Activated CD4-positive, CD25-positive, alpha-beta regulatory T cell treated with anti-CD3 and anti-CD28 coated beads, Interleukin-2, amount 50 U/mL, for 72 hours (primary cell): ENCODE data around the gene IFI16.
A peak's percentile ranks its signal among the peaks of the same experiment; 100 is the strongest.
"Not testable (repeated sequence)": the region's sequence is repeated elsewhere in the genome, so short reads cannot be mapped to it uniquely, and the experiment has no call there.

Source experiments
- DNase-seq: peaks from one replicate; pipeline ENCODE4 v3.0.0; 2021

Gene IFI16

DNA sequence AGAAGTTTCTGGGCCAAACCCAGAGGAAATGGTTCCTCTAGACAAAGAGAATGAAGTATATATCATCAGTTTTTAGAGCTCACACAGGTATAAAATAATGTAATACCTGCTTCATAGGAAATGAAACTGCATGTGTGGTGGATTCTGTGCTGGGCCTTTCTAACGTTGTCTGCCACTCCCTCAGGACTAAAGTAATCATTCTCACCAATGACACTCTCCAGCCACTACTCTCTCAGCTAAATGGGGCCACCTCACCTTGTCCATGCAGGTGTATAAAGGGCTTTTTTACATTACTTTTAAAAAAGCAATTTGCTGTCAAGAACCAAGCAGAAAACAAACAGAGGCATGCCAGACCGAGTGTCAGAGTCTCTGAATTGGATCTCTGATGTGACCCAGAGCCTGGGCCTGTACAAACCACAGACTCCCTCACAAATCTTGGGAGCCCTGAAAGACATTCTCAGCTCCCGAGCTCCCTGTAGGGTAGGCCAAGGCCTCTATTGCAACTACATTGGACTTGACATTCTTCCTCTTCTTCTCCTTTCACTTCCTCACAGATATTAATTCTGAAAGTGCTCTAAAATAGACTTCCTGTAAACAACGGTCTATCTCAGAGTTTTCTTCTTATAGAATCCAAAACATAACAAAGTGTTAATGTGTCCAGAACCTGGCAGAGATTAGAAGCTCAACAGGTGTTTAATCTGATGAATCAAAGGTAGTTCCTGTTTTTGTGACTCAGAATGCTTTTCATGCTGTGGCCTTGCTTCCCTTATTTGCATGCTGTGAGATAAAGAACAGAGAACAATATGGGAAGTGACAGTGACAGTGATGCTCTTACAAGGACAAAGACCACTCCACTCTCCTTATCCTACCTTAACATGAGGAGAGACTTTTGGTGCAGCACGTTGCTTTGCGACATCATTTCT is 58.3 kb downstream of the IFI16 start:
- no peak for DNase-seq

DNA sequence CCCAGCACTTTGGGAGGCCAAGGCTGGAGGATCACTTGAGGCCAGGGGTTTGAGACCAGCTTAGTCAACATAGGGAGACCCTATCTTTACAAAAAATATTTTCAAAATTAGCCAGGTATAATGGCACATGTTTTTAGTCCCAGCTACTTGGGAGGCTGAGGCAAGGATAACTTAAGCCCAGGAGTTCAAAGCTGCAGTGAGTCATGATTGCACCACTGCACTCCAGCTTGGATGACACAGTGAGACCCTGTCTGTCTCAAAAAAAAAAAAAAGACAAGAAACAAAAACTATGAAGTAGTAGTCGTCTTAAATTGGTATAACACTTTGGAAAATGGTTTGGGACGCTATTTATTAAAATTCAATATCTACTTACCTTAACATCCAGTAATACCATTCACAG is 59.2 kb downstream of the IFI16 start:
- DNase-seq: no peak

DNA sequence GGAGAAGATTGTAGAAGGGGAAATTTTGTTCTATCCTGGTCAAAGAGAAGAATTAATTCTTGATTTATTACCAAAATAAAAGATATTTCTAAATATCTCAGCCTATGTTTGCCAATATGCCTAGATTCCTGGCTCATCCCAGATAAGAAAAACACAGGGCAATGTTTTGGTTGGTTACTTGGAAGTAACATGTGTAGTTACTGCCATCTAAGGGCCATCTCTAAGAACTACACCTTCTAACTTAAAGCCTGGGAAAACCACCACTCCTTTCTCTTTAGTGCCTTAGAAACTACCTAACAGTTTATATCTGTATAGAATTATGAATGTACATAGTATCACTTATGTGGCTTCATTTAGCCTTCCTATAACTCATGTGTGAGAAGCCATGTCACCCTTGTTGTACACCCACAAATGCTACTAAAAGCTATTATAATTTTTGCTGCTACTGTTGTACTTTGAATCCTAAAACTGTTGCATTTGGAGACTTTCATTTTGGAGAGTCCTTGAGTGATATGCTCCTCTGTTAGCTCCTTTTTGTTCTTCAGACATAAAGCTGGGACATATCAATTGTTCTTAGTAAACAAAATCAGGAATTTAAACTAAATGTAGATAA is 62.4 kb downstream of the IFI16 start:
- no peak for DNase-seq

DNA sequence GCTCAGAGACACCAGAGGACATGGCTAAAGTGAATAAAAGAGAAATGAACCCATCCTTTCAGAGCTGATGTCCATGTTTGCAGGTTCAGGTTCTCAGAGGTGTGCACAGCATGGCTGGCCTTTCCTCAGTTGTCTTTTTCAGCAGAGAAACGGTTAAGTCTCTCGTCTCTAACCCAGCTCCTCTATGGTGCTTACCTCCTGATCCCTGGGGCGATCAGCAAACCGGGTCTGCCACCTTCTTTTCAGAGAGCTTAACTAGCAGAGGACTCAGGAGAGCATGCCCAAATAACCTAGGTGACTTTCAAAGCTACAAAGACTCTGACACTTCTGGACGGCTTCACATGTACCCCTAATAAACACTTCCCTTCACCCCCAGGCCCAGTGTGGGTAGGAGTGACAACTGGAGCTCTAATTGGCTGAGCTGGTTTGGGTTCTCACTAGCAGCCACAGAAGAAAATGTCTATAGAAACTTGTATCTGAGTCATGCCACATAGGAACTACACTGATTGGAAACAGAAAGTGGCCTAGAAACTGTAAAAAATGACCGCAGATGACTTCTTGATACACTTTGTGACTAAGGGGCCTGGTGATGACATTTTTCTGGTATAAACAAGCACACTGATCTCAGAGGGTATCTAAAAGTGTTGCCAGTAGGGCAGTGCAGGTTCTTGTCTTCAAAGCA is 66.9 kb downstream of the IFI16 start, which contains the start of gene AIM2:
TSS of gene AIM2 (minus strand) at position 329 of the 682 bp plus-strand sequence. CDS start 3,267 bp downstream, outside the sequence.
- DNase-seq: peak; percentile 51

DNA sequence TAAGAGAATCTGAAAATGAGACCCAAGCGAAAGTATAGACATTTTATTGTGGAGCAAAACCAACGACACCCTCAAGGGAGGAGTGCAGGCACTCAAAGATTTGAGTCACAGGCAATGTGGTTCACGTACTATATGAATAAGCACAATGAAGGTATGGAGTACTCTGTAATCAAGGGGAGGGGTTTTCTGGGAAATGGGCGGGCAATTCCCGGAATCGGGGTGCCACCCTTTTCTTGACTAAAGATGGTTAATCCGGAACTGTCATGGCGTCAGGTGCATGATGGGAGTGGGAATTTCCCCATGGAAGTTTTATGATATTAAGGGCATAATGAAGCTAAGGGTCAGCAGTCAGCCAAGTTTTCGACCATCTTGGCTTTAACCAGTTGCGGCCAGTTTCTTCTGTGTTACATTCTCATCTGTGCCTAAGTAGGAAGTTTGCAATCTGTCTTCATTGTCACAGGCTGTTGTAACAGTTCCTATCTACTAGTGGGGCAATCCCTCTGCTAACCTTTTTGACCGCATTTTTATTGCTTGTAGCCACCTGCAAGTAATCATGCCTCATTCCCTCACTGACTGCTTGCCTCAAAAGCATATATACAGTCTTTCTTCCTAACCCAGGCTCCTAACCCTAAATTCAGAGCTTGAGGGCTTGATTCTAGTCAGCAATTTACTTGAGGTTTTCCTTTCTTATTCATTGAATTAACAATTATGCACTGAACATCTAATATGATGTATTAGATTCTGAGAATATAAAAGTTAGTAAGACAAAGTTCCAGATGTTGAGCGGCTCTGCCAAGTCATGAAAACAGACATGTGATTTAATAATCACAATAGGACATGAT is 67.6 kb downstream of the IFI16 start:
- DNase-seq: peak; percentile 95

DNA sequence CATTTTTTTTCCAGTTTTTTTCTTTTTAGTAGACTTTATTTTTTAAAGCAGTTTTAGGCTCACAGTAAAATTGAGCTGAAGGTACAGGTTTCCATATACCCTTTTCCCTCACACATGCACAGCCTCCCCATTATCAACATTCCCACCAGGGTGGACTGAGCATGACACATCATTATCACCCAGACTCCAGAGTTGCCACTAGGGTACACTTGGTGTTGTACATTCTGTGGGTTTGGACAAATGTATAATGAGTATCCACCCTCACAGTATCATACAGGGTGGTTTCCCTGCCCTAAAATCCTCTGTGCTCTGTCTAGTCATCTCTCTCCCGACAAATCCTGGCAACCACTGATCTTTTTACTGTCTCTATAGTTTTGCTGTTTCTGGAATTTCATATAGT is 69.8 kb downstream of the IFI16 start:
- no peak for DNase-seq

DNA sequence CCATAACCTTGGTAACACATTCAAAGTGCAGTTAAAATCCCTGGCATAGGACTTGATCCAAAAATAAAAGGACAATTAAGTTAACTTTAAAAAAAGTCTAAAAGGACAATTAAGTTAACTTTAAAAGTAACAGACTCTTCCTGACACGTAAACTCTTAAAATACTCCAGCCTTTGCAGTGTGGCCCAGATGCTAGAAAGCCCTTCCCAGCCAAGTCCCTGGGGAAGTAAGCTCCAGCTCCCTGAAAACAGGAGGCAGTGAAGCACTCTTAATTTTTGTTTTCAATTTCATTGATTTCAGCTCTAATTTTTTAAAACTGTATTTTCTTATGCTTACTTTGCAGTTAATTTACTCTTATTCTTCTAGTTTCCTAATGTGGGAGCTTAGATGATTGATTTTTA is 71.9 kb downstream of the IFI16 start:
- DNase-seq: no peak

GRCh38 chr1:159083013-159083412 is 73.3 kb downstream of the IFI16 start:
- no peak for DNase-seq

GRCh38 chr1:159084152-159084551 is 74.4 kb downstream of the IFI16 start:
- no peak for DNase-seq

DNA sequence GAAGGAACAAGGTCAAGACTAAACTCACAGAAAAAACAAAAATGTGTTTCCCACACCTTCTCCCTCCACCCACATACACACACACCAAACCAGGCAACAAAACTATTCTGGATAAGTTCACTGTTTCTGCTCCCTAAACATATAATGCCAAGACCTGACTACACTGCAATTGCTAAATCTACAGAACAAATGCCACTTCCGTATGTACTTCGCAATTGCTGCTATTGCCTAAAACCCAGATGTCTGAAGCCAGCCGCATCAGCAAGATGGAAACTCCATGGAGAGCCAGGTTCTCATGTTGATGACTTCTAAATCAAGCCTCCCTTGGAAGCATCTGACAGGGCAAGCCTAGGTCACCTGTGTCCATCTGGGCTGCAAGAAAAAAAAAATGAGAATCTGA is 75.2 kb downstream of the IFI16 start:
- DNase-seq: no peak

DNA sequence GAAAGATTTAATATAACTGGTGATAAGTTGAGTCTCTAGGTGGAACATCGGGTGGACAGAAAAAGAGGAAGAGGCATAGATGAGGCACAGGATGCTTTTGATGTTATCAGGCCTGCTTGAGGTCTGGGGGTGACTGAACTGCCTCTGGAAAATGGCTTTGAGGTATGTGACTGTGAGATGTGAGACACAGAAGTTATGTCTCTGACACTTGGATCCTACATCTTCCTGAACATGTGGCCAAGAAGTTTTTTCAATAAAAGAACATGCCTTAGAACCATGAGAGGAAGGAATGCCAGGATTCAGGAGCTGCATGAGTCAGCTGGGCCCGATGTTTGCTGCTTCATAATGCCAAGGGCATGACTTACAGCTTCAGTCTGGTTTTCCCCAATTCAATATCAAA is 78.3 kb downstream of the IFI16 start:
- DNase-seq: no peak

DNA sequence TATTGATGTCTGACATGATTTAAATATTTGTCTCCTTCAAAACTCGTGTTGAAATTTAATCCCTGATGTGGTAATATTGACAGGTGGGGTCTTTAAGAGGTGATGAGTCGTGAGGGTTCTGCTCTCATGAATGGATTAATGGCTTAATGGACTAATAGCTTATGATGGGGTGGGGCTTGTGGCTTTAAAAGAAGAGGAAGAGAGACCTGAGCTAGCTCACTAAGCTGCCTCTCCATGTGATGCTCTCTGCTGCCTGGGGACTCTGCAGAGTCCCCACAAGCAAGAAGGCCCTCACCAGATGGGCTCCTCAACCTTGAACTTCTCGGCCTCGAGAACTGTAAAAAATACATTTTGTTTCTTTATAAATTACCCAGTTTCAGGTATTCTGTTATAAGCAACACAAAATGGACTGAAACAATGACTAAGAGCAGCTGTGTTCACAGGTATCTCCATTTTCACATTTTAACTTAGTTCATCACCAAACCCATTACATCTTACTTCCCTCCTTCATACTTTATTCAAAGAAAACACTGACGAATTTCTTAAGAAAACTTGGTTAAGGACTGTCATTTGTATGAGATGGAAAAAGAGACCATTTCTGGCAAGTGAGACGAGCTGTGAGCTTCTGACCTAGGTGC is 79.0 kb downstream of the IFI16 start:
- no peak for DNase-seq

- no peak for DNase-seq
Observed at GRCh38 chr1:159089184-159089791, 79.6 kb downstream of the IFI16 start.

DNA sequence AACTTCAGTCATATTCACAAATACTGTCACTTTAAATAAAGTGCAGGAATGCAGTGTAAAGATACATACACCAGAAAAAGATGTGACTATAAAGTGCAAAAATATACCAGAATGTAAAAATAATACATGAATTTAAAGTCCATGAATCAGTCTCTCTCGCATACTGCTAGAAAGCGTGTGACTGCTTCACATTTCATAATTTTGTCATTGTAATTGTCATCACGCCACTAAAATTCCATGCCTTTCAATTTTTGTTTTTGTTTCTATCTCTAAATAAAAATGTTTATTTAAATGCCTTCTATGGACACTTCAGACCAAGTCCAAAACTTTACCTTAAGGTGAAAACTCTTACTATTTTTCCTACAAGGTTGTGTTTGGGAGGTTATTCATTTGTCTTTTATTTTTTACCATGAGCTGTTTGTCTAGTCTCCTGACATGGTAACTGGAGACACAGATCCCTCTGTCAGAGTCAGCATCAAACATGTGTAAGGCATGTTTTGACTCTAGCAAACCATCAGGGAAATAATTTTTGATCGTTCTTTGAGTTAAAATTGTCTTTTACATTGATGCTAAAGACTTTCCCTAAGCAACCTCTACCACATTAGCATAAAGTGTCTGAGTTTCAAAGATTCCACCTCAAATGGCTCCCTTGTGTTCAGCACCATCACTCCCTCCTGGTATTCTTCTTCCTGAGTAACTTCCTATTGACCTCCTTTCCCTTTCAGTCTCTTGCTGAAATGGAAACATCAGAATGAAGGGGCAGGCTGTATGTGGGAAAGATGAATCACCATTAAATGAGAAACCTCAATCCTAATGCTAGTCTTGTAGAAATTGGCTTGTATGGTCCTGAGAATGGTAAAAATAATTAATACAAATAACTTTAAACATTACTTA is 80.8 kb downstream of the IFI16 start:
- no peak for DNase-seq

GRCh38 chr1:159091180-159091560 is 81.5 kb downstream of the IFI16 start:
- no peak for DNase-seq

DNA sequence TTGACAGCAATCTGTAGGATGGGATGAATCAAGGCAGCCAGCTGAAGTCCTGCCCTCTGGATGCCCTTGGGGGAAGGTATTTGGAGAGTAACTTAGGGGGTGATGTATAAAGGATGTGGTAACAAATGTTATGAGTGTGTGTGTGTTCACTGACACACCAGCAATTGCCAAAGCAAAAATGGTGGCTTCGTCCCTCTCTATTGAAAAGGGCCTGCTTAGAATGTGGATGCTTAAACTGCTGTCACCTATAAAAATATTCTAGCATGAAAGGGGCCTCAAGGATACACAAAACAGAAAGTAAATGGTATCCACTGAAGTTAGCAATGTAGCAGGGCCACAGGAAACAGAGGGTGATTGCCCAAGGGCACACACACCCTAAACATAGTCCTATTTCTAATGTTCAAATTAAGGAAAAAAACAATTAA is 81.9 kb downstream of the IFI16 start:
- DNase-seq: no peak

DNA sequence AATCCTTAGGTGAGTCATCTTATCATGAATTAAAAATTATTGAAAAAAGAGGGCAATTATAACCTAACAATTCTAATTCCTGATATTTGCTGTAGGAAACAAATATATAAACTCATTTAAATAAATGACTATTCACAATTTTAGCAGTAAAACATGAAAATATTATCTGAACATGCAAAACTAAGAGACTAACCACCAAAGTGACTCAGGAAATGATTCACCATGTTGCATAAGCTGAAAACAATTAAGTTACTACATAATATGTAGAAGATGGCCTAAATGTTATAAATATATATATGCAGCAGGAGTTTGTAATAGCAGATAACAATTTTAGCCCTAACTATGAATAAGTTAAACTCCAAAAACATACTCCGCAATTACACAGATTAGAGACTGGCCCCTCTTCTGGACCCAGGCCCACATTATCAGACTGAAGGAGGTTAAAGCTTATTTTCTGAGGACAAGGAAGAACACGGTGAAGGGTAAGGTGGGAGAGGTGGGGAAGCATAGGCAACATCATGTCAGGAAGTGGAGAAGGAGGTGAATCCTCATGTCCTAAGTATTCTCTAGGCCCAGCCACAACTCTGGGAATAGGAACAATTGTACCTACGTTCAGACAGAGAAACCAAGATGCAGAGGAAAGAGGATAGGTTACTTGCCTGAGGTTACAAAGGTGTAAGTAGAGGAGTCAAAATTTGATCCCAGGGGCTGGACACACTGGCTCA is 82.5 kb downstream of the IFI16 start:
- DNase-seq: no peak

DNA sequence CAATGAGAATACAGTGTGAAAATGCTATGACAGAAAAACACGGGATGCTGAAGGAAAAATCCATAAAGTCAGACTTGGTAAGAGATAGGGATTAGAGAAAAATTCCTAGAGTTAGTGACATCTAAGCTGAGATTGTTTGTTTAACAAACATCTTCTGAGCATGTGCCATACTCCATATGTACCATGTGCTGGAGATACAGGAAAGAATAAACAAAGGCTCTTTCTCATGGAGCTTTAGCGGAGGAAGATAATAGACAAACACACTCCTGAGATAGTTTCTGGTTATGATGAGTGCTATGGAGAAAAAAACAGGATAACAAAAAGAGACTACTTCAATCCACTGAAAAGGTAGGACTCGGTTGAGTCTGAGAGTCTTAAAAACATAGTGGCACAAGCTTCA is 88.9 kb downstream of the IFI16 start:
- no peak for DNase-seq

DNA sequence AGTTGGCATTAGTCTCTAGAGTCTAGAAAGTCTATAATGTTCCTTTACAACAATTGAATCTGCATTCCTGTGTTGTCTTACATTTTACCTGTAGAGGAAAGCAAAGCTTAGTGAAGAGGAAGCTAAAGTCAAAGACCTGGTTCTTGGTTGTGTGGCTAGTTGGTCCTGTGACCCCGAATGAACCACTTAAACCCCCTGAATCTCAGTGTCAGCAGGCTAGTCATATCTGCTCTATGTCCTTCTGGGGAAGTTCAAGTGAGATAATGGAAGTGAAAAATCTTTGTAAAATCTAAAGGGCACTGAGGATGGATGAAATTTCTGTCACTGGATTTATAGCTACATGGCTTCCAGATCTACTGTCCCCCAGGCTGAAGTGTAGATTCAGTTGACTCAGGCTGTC is 90.9 kb downstream of the IFI16 start:
- DNase-seq: no peak

DNA sequence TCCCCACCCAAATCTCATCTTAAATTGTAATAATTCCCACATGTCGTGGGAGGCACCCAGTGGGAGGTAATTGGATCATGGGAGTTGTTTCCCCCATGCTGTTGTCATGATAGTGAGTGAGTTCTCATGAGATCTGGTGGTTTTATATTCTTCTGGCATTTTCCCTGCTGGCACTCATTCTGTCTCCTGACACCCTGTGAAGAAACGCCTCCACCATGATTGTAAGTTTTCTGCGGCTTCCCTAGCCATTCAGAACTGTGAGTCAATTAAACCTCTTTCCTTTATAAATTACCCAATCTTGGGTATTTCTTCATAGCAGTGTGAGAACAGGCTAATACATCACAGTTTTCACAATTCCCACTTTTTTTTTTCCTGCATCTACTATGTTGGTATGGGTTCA is 93.3 kb downstream of the IFI16 start:
- DNase-seq: not testable (repeated sequence)
